Neural cell (in vitro differentiated cells): ENCODE results near the gene GTF2IRD1.

Source experiments
- CTCF ChIP-seq: fragments of 450-650 bp; IDR thresholded peaks from 2 replicates; pipeline ENCODE4 v1.5.1; 2014; ENCODE audit warnings: antibody characterized with exemption, mild to moderate bottlenecking, moderate library complexity; ENCODE audit not compliant: poor library complexity, severe bottlenecking
- EP300 ChIP-seq: fragments of 450-650 bp; conservative IDR thresholded peaks from 2 replicates; pipeline ENCODE4 v1.6.1; 2014; ENCODE audit warnings: antibody characterized with exemption, mild to moderate bottlenecking, moderate library complexity; ENCODE audit not compliant: poor library complexity, severe bottlenecking
- EZH2 ChIP-seq: fragments of 200-600, 300-800 bp; shearing (Covaris generic), sonication (generic); IDR thresholded peaks from 2 replicates; pipeline ENCODE4 v1.6.1; 2014; ENCODE audit warnings: antibody characterized with exemption, low read length, borderline replicate concordance, mild to moderate bottlenecking; ENCODE audit not compliant: insufficient read depth, poor library complexity, severe bottlenecking
- MXI1 ChIP-seq: fragments of 450-650 bp; conservative IDR thresholded peaks from 2 replicates; pipeline ENCODE4 v1.6.1; 2014; ENCODE audit warnings: antibody characterized with exemption, mild to moderate bottlenecking; ENCODE audit not compliant: poor library complexity, severe bottlenecking
- POLR2AphosphoS5 ChIP-seq: IDR thresholded peaks from 2 replicates; pipeline ENCODE4 v1.6.1; 2012
- REST ChIP-seq: IDR thresholded peaks from 2 replicates; pipeline ENCODE4 v1.6.1; 2012; ENCODE audit warnings: borderline replicate concordance
- TAF1 ChIP-seq: IDR thresholded peaks from 2 replicates; pipeline ENCODE4 v1.6.1; 2012; ENCODE audit warnings: low read depth

GRCh38 chr7:74542558-74543117 lies 88.9 kb downstream of the GTF2IRD1 start:
- TF ChIP-seq TAF1 = no peak
- TF ChIP-seq CTCF = no peak
- no peak for TF ChIP-seq MXI1
- no peak for TF ChIP-seq POLR2AphosphoS5
- TF ChIP-seq EZH2 = no peak
- no peak for TF ChIP-seq REST
- TF ChIP-seq EP300 = no peak
